SKM-1 (cell line): Measurements from ENCODE around the gene HDAC4.

Experiments used
- DNase-seq: peaks from one replicate; lab custom pipeline; 2025; ENCODE audit not compliant: unreplicated experiment; lab: John Stamatoyannopoulos, UW

The HDAC4 gene

DNA sequence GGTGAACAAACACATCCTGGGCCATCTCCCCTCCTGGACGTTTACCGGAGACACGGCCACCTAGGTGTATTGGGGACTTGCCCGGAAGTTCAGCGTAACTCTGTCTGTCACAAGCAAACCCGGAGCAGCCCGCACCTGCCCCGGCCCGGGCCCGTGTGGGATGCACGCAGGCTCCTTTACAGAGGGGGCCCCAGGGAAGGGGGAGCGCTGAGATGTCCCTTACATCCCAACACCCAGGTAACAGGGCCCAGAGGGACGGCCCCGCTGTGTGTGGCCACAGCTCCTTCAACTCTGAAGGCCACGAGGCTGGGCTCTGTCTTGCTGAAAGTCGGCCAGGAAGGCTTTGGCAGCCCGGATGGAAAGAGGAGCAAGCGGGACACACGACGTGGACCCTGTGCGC is 340.1 kb downstream of the HDAC4 start:
- DNase-seq: no peak

DNA sequence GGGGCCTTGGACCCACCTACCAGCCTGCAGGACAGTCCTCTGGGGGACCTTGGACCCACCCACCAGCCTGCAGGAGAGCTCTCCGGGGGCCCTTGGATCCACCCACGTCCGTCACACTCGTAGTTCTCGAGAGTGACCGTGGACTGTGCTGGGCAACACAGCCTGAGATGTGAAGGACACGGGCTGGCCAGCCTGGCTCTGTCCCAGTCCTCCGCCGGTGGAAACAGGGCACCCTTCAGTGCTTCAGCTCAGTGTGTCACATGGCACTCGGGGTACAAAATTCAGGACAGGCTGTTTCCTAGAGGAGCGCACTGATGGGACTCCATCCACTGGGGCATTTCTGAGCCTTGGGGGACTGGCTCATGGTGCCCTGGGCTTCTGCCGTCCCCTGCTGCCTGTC is 341.0 kb downstream of the HDAC4 start:
- DNase-seq: no peak

DNA sequence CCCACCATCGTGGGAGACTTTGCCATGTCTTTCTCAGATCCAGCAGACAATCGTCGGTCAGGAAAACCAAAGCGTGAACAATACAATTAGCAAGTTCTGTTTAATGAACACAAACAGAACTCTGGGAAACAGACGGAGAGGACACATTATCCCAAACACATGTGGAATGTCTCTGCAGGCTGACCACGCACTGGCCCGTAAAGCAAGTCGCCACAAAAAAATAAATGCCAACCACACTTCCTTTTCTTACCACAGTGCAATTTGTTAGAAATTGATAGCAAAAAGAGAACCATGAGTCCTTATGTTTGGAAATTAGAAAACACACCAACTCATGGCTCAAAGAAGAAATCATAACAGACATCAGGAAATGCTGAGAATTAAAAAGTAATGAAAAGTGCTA is 342.1 kb downstream of the HDAC4 start:
- DNase-seq: no peak

DNA sequence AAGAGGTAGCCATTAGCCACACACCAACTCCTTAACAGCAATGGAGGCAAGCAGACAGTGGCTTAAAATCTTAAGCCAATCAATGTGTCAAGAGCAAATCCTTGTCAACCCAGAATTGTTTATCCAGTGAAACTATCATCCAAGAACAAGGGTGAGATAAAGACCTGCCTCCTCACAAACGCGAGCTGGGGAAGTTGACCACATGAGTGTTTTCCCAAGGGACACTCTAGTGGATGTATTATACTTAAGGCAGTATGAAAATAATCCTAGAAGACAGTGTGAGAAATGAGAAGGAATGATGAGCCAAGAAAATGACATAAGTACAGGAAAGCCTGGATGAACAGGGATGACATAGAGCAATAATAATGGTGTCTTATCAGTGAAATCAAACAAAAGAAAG is 343.3 kb downstream of the HDAC4 start:
- DNase-seq: no peak

DNA sequence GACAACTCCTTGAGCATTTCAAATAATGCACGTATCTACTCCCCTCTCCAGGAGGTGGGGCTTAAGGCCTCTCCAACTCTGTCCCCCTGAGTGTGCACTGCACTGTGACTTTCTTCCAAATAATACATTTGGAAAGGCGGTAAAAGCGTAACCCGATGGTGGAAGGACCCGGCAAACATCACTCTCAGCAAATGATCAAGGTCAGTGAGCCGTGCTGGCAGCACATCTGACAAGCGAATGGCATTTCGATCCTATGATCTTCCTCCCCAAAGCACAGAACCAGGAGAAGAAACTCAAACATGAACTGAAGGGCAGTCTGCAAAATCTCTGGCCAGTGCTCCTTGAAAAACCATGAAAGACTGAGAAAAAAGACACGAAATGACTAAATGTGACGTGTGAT is 344.2 kb downstream of the HDAC4 start:
- DNase-seq: no peak

DNA sequence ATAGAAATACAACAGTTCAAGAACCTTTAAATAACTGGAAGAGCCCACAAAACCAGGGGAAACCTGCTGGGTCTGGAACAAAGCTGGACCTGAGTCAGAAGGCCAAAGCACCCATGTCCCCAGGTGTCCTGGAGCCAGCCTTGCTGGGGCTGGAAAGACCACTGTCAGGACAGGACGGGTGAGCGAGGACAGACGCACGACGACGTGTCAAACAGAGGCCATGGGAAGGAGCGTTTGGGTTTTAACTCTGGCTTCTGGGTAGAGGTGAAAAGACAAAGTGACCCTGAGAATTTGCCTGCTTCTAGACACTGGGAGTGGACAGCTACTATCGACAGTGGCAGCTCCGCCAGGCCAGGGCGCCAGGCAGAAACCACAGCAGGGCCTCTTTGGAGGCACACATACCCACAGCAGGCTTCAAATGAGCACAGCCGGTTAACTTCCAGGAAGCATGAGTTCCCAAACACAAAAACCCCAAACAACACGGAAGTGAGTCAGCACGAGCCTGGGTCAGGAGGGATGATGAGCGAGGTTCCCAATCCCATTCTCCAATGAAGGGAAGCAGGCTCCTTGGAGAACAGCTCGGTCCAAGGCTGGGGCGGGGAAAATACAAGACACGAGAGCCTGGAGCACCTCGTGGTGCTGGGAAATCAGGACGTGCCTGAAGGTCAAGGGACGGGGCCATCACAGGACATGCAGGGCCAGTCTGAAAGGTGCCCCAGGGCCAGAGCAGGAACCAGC is 344.9 kb downstream of the HDAC4 start:
- DNase-seq: no peak

DNA sequence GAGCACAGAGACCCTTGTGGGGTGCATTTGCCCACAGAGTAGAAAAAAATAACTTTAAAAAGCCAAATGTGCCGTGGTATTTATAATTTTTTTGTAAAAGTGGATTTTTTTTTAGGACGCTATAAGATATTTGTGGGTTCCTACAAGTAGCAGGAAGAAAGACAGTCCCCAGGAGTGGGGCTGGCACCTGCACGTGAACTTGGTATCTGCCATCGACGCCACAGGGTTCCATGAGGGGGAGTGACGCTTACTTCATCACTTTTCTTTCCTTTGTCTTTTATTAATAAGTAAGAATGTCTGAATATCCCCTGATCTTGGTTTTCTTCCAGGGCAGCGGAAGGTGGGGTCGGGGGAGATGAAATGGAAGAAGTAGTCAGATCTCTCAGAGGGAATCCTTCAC is 345.9 kb downstream of the HDAC4 start:
- DNase-seq: no peak

DNA sequence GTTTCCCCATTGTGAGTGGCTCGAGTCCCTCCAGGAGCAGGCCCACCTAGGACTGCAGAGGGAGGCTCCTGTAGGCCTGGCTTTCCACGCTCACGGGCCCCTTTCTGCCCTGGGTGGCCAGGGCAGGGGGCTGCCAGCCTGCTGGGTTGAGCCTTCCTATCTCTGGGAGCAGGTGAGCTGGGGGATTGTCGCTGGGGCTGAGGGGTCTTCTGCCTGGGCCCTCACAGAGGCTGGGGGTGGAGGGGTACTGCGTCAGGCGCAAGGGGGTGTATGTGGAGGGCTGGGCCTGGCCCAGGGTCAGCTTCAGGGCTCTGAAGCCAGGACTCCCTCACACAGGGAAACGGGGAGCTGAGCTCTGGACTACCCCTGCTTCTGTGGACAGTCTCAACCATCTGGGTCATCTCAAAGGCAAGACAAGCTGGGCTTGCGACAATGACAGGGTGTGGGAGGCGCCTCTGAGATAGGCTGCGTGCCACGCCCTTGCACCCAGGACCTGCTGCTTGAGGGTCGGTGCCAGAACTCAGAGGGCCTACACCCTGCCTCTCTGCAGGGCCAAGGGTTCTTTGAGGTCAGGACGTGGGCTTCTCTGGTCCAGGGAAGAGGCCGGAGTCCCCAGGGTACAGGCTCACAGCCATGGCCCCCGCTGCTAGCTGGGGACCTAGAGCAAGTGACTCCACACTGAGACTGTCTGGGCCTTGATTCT is 346.9 kb downstream of the HDAC4 start:
- no peak for DNase-seq

DNA sequence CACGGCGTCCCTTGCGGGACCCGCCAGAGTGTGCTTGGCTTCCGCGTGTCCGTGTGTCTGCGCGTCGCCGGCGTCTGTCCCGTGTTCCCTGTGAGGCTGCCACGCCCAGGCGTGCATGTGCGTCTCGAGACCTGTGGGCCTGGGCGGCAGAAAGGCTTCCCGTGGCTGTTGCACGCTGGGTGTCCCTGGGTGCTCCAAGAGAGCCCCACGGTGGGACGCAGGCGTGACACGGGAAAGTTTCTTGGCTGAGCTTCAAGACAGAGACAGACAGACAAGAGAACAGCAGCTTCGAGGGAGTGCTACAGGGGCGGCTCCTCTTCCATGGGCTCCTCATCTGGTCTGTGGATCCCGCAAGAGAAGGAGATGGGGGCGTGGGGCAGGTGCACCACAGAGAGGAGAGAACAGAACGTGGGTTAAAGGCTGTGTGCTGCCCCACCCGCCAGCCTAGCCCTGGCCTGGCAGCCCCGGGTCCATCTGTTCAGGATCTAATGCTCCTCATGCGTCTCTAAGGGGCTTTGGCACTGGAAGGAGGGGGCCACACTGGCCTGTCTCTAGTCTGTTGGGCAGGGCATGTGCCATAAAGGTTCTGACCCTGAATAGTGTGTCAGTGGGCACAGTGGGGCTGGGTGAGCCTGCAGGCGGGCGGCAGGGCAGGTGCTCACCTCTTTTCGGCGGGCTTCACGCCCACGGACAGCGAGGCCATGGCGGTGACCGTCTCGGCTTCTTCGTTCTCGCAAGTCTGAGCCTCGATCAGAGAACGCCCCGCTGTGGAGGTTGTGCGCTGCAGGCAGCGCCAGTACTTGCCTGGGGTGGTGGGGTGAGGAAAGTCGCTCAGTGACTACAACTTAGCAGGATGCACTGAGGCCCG is 347.8 kb downstream of the HDAC4 start:
- DNase-seq: no peak

DNA sequence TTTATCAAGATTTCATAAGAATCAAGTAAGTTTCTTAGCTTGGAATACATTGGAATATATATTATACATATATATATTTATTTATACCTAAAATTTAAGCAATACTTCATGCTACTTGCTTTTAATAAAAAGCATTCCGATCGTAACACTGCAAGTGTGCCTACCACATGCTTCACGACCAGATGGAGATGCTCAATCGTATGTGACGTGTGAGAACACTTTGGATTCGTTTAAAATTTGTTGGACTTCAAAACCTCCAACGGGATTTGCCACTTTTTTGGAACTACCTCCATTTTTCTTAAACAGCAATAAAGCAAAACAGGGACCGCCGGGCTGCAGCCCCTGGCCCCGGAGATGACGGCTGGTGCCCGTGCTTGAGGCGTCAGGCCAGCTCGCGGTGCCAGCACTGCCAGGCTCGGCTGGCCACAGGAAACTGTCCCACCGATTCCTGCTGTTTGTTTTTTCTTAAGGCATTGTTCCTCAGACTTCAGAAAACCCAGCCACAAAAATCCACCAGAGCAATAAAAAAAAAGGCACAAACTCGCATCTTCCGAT is 348.9 kb downstream of the HDAC4 start:
- DNase-seq: no peak

DNA sequence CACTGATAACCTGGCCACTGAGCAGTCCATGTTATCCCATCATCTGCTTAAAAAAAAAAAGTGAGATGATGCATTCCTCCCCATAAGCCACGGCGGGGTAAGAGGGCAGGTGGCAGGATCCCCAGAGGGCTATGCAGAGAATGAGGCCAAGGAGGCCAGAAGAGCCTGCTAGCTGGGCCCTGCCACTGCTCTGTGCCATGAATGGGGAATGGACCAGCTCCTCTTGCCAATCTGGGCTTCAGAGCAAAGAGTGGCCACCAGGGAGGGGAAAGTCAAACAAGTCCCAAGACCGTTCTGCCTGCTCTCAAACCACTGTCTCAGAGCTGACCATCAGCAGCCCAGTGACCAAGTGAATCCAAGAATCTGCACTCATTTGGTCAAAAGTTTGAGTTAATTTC is 350.6 kb downstream of the HDAC4 start:
- DNase-seq: no peak

DNA sequence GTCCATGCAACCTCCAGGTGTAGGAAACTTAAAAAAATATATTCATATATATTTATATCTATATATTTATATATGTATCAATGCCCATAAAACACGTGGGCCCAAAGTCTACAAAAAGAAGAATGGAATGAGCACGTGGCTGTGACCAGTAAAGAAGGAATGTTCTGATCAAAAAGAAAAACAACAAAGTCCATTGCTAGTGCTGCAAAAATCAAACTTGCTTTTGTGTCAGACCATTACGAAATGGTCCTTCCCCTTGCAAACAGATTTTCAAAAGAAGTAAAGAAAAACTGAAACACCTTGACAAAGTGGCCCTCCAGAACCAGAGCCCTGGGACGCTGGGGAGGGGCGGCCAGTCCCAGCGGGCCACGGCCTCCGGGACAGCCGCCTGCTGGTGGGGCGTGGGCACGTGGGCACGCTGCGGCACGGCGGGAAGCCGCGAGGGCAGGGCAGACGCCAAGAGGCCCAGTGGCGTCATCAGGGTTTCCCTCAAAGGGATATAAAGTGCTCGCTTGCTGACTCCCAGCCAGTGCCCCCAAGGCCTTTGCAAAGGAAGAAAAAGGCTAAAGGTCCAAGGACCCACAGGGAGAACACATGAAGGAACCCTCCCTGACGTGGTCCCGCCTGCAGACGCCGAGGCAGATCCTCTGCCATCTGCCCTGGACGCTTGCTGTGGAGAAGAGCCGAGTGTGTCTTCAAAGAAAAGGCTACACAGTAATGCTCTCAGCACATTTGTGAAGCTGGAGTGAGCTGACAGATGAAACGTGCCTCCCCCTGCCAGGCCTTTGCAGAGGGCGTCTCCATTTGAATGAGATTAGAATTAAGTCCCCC is 351.2 kb downstream of the HDAC4 start:
- no peak for DNase-seq

DNA sequence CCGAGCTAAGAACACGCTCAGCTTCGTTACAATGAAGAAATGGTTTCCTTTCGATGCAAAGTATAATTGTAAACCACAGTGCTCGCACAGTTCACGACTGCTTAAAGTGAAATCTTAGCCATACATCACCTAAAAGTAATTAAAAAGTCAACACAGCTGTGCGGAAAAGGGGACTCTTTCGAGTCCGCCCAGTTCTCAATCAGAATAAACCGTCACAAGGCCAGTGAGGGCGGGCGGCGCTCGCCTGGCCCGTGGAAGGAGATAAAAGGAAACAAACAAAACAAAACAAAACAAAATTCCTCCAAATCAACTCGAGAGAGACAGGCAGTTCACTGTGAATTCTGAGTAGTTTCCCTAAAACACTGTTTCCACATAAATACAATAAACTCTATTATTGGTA is 352.1 kb downstream of the HDAC4 start:
- no peak for DNase-seq

DNA sequence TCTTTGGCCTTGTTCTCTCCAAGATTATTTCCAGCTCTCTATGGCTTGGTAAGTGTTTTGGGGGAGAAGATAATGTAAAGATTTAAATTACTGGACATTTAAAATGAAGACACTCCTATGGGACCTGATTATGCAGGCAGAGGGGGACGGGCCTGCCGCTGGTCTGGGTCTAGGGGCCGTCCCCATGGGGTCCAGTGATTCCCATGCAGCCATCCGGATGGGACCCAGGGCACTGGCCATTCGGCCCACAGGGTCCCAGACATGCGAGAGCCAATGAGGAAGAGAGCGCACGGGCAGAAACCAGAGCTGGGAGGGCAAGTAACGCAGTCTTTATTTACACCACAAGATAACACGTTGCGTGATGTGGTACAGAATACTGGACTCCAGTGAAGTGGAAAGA is 353.0 kb downstream of the HDAC4 start:
- DNase-seq: no peak

DNA sequence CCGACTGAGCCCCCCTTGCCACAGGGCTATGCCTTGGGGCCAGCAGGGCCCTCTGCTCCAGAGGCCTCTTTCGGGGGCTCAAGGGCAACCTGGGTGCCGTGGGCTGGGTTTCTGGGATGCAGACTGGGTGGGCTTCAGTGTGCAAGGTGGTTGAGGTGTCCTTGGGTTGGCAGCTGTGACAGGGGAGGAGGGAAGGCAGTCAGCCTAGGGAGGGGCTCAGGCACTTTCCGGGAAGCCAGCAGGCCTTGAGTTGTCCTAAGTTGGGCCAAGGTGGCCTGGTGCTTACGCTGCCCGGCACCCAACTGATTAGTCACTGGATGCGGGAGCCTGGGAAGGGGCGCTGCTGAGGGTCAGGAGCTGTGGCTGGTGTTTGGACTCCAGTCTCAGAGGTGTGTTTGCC is 353.4 kb downstream of the HDAC4 start:
- no peak for DNase-seq

DNA sequence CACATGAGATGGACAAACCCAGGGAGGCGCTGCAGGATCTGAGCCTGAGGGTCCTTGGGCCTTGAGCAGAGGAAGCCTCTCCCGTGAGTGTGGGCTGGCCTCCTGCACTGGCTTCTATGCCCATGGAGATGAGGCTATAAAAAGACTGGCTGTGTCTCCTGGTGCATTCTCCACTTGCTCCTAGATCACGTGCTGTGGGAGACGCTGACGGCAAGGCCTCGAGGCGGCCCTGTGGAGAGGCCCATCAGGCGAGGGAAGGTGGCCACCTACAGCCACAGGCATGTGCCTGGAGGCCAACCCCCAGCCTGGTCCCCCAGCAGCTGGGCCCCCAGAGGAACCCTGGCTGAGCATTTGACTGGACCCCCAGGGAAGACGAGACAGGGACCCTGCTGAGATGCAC is 354.0 kb downstream of the HDAC4 start:
- DNase-seq: no peak

DNA sequence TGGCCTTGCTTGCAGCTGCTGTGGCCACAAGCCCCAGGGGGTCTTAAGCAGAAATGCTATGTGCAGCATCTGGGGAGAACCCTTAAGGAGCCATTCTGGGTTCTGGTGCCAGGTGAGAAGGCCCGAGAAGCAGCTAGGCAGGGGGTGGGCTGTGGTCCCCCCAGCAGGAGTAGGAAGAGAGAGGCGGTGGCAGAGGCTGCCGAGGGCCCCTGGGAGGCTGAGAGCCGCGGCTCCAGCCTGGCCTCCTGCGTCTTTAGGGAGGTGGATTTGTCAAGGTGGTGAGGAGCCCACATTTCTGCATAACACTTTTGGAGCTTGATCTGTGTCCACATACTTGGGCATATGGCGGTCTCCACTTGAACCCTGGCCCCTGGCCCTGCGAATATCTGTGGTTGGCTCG is 356.5 kb downstream of the HDAC4 start:
- no peak for DNase-seq

DNA sequence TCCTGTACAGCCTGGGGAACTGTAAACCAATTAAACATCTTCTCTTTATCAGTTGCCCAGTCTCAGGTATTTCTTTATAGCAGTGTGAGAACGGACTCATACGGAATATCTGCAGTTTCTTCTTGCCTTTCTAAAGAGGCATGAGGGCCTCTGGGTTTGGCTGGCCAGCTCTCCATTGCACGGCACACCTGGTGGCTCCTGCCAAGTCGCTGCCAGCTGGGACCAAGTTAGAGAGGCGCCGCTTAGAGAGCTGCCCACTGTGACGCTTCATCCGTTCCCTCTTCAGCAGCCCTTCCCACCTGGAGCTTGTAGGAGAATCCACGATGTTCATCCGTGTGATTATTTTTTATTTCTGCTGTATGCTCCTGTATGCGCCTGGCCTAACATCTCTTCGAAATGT is 357.5 kb downstream of the HDAC4 start:
- DNase-seq: no peak

DNA sequence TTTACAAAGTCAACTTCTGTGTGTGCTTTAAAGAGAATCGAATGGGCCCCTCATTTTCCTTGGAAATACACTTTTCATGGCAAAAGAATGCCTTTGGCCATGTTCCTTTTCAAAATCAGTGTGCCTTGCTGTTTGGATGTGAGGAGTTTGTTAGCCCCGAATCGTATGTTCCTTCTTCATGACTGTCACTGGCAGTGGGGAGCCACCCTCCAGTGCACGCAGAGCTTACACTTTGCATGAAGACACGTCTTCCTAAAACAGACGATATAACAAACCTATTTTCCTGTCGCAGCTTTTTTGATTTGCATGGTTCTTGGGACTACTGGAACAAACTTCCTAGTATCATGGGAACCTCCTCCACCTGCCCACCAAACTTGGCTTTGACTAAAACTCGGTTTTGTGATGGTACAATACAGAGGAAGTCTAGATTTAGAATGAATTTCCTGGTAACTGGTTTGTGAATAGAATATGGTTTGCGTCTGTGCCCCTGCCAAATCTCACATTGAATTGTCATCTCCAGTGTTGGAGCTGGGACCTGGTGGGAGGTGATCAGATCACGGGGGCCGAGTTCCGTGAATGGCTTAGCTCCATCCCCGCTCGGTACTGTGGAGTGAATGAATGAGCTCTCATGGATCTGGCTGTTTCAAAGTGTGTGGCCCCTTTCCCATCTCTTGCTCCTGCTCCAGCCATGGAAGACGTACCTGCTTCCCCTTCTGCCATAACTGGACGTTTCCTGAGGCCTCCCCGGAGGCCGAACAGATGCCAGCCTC is 358.1 kb downstream of the HDAC4 start:
- DNase-seq: no peak

DNA sequence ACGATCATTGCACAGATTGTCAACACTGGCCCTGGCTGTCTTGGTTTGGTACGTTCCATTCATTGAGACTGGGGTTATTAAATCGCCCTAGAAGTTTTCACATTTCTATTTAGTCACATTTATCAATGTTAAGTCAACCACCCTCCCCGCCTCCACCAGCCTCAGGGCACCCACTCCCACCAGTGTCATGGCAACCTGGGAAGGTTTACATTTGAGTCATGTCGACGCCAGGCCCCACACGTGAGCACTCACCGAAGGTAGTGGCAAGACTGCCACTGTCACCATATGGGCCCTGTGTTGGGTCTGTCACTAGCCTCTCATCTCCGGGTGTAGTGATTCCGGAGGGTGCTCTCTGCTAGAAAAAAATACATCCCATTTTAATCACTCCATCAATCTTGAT is 358.8 kb downstream of the HDAC4 start:
- no peak for DNase-seq
